Measurements from ENCODE around the gene NTN4.

NTN4 gene

DNA sequence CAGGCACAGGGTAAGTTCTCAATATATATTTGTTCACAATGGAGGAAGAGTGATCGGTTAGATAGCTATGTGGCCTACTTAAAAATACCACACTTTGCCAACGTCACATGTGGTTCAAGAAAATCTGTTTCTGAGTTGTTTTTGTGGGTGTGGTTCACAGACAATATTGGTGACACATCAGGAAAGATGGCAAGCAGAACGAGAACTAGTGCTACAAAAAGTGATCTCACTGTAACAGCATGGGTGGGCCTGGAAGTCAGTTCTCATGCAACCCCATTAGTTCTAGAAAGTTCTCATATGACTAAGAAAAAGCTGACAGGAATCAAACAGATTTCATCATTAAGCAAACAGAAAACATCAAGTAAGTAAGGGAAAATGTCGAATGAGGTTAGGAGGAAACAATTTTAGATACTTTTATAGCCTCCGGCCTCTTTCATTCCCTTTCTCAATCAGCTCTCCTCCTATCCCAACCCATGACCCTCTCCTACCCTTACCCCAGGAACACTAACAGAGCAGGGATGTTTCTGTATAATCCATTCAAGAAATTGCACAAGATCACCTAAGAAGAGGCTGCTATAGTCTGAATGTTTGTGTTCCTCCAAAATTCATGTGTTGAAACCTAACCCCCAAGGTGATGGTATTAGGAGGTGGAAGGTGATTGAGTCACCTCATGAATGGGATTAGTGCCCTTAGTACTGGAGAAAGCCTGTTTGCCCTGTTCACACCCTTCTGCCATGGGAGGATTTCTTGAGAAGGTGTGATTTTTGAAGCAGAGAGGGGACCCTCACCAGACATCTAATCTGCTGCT, 15.5 kb upstream of the NTN4 start:
- no peak for TF ChIP-seq POLR2AphosphoS5 (IDR thresholded peaks at IDR 0.05; ENCODE audit: low read depth, low read length)
- TF ChIP-seq, protein P1, sequence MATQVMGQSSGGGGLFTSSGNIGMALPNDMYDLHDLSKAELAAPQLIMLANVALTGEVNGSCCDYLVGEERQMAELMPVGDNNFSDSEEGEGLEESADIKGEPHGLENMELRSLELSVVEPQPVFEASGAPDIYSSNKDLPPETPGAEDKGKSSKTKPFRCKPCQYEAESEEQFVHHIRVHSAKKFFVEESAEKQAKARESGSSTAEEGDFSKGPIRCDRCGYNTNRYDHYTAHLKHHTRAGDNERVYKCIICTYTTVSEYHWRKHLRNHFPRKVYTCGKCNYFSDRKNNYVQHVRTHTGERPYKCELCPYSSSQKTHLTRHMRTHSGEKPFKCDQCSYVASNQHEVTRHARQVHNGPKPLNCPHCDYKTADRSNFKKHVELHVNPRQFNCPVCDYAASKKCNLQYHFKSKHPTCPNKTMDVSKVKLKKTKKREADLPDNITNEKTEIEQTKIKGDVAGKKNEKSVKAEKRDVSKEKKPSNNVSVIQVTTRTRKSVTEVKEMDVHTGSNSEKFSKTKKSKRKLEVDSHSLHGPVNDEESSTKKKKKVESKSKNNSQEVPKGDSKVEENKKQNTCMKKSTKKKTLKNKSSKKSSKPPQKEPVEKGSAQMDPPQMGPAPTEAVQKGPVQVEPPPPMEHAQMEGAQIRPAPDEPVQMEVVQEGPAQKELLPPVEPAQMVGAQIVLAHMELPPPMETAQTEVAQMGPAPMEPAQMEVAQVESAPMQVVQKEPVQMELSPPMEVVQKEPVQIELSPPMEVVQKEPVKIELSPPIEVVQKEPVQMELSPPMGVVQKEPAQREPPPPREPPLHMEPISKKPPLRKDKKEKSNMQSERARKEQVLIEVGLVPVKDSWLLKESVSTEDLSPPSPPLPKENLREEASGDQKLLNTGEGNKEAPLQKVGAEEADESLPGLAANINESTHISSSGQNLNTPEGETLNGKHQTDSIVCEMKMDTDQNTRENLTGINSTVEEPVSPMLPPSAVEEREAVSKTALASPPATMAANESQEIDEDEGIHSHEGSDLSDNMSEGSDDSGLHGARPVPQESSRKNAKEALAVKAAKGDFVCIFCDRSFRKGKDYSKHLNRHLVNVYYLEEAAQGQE (IDR thresholded peaks at IDR 0.05; ENCODE audit: insufficient read depth in 1 of 2, low read depth in 2 of 2, low read length in 2 of 2) = no peak
- TF ChIP-seq FOXP2 (optimal IDR thresholded peaks at IDR 0.05; ENCODE audit: borderline replicate concordance, extremely low read depth, extremely low read length, insufficient read depth) = no peak
- TF ChIP-seq SIN3A (IDR thresholded peaks at IDR 0.05; ENCODE audit: borderline replicate concordance, insufficient read depth, low read length) = no peak
- TF ChIP-seq TAF1 (IDR thresholded peaks at IDR 0.05; ENCODE audit: borderline replicate concordance, insufficient read depth, low read length) = no peak

DNA sequence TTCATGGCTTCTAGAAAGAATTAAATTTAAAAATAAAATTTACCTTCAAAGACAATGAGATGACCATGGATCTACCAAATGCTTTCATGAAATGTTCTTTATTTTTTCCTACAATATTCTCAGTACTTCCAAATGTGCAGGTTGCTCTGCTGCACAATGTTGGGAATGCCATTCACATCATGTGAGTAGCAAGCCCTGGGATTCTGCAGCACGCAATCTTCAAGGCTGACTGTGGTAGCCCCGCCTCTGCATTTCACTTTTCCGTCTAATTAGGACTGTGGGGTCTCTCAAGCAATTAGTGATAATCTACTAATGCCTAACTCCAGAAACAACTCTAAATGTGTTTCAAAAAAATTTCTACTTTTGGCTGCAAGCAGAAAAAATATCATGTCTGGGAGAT, 13.7 kb upstream of the NTN4 start:
- TF ChIP-seq POLR2AphosphoS5 (IDR thresholded peaks at IDR 0.05; ENCODE audit: low read depth, low read length) (no peak), SIN3A (IDR thresholded peaks at IDR 0.05; ENCODE audit: borderline replicate concordance, insufficient read depth, low read length) (no peak), TAF1 (IDR thresholded peaks at IDR 0.05; ENCODE audit: borderline replicate concordance, insufficient read depth, low read length) (no peak), FOXP2 (optimal IDR thresholded peaks at IDR 0.05; ENCODE audit: borderline replicate concordance, extremely low read depth, extremely low read length, insufficient read depth) (no peak)
- TF ChIP-seq, protein P1 (IDR thresholded peaks at IDR 0.05; ENCODE audit: insufficient read depth in 1 of 2, low read depth in 2 of 2, low read length in 2 of 2) = no peak

DNA sequence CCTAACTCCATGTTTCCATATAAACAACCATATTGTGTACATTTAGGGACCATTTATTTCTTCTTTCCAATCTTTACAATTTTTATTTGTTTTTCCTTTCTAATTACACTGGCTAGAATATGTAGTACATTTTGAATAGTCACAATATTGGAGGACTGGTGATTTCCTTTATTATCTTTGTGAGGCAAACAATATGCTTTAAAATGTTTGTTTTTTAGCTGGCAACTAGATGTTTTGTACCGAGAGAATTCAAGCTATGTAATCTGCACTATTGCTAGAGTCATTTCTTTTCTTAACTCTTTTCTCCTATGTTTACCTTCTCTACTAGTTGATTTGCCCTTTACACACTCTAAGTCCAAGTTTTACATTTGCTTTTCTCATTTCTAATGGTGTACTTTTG, 13.3 kb upstream of the NTN4 start:
- TF ChIP-seq FOXP2 (optimal IDR thresholded peaks at IDR 0.05; ENCODE audit: borderline replicate concordance, extremely low read depth, extremely low read length, insufficient read depth) (no peak), TAF1 (IDR thresholded peaks at IDR 0.05; ENCODE audit: borderline replicate concordance, insufficient read depth, low read length) (no peak), POLR2AphosphoS5 (IDR thresholded peaks at IDR 0.05; ENCODE audit: low read depth, low read length) (no peak), SIN3A (IDR thresholded peaks at IDR 0.05; ENCODE audit: borderline replicate concordance, insufficient read depth, low read length) (no peak)
- TF ChIP-seq, protein P1 (IDR thresholded peaks at IDR 0.05; ENCODE audit: insufficient read depth in 1 of 2, low read depth in 2 of 2, low read length in 2 of 2) = no peak

DNA sequence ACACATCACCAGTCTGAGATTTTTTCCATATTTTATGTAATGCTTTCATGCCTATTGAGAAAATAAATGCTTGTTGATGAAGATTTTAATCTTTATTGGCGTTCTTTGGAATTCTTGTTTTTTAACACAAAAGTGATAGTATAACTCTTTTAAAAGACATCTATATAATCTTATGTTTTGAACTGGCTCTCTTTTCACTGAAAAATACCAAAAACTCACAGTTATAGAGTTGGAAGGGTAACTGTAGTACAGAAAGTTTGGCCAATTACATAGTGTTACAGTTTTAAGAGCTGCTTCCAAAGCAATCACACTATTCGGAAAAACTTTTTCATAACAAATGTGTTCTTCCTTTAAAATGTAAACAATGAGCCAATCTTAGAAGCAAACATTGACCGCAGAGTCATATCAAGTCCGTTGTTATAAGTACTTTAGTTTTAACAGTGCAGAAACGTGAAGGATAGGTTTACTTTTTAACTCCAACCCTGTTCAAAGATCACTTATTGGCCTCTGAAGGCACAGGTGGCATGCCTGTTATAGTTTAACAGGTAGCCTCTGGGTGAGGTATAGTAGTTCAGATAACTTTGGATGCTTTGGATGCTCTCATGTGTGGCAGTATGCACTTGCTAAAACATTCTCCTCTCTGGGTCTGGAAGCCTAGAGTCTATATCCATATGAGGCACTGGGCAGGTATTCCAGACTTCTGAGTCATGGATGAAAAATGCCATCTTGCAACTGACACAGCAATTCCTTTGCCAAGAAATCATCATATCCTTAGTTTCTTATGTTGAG, 12.1 kb upstream of the NTN4 start:
- TF ChIP-seq POLR2AphosphoS5 (IDR thresholded peaks at IDR 0.05; ENCODE audit: low read depth, low read length) = no peak
- TF ChIP-seq, protein P1 (IDR thresholded peaks at IDR 0.05; ENCODE audit: insufficient read depth in 1 of 2, low read depth in 2 of 2, low read length in 2 of 2) = no peak
- no peak for TF ChIP-seq FOXP2 (optimal IDR thresholded peaks at IDR 0.05; ENCODE audit: borderline replicate concordance, extremely low read depth, extremely low read length, insufficient read depth)
- TF ChIP-seq SIN3A (IDR thresholded peaks at IDR 0.05; ENCODE audit: borderline replicate concordance, insufficient read depth, low read length) = no peak
- no peak for TF ChIP-seq TAF1 (IDR thresholded peaks at IDR 0.05; ENCODE audit: borderline replicate concordance, insufficient read depth, low read length)

Data from PFSK-1 (cell line).